ENCODE measurements around the gene UBLCP1. TPM values are rescaled to one million over a fixed set of nuclear protein-coding genes. Genes with fewer than 3 reads are reported as not detected.

UBLCP1 gene
- total RNA-seq, 3 donors from 2014 or later (not counting 1 experiment from before 2014, with no cell fraction given) = 30.0 to 37.9 (median 32.1) TPM

DNA sequence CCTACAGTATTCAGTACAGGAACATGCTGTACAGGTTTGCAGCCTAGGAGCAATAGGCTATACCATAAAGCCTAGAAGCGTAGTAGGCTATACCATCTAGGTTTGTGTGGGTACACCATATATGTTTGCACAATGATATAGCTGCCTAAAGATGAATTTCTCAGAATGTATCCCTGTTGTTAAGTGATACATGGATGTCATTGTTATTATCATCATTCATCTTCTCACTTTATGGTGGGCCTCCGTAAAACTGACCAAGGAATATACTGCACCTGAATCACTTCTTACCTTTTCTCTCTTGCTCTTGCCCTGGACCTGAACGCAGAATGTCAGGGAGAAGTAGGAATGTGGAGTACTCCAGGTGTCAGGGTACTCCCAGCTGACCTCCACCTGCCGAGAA lies 55.4 kb downstream of the UBLCP1 start:
- no peaks in the 10 kb centered on the region for H3K9me3 Mint-ChIP-seq
- Histone ChIP-seq H3K27me3 (ENCODE audit: control insufficient read depth, insufficient read depth, low read length) (no peaks in the 10 kb centered on the region), H3K9me3 (ENCODE audit: control insufficient read depth, insufficient read depth, low read length) (no peaks in the 10 kb centered on the region), H3K4me3 (ENCODE audit: low read length) (no peak overlapping the region), H3K36me3 (ENCODE audit: control insufficient read depth, insufficient read depth, low read length) (no peaks in the 10 kb centered on the region), H3K4me1 (ENCODE audit: control insufficient read depth, insufficient read depth, low read length) (no peaks in the 10 kb centered on the region), H3K27ac (ENCODE audit: low read length) (no peak overlapping the region)
- no peaks in the 10 kb centered on the region for H3K36me3 Mint-ChIP-seq
- no peak for DNase-seq
- WGBS (ENCODE audit: insufficient coverage) = 75% methylated on average over 3 of the region's 4 CpGs
- ATAC-seq = no peak
- H3K27ac Mint-ChIP-seq = no peak overlapping the region
- TF ChIP-seq CTCF (IDR thresholded peaks at IDR 0.05) = no peak
- H3K4me3 Mint-ChIP-seq = no peak overlapping the region
- no peaks in the 10 kb centered on the region for H3K4me1 Mint-ChIP-seq
- intact Hi-C loops (cut with micrococcal nuclease) = no loop called here
- H3K27me3 Mint-ChIP-seq (ENCODE audit: low read depth in 2 of 2) = peaks cover 2 to 23% of the 10 kb centered on the region in 2 donors

DNA sequence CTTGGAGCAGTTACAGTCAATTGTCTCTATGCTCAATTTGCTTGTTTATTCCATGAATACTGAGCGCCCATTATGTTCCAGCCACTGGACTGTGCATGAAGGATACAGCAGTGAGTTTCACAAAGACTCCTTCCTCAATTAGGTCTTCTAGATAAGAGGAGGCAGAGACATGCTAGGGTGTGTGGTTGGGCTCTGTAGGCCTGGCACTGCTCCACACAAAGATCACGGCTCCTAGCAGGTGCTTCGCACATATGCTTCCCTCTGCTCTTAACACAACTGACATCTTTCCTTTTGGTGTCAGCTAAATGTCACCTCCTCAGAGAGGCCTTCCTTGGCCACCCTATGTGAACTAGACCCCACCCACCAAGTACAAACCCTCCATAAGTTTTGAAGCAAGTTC lies 56.3 kb downstream of the UBLCP1 start:
- no peak overlapping the region for H3K4me3 Mint-ChIP-seq
- DNase-seq (no peak), ATAC-seq (no peak)
- H3K27me3 ChIP-seq (ENCODE audit: control insufficient read depth, insufficient read depth, low read length) = no peaks in the 10 kb centered on the region
- intact Hi-C loops (cut with micrococcal nuclease) = no loop called here
- WGBS (ENCODE audit: insufficient coverage) = 65% methylated on average over 3 of the region's 3 CpGs
- no peak overlapping the region for H3K4me3 ChIP-seq (ENCODE audit: low read length)
- no peaks in the 10 kb centered on the region for H3K9me3 Mint-ChIP-seq
- H3K27ac ChIP-seq (ENCODE audit: low read length) = no peak overlapping the region
- no peak overlapping the region for H3K27ac Mint-ChIP-seq
- H3K27me3 Mint-ChIP-seq (ENCODE audit: low read depth in 2 of 2) = peaks cover 0 to 17% of the 10 kb centered on the region in 2 donors
- no peaks in the 10 kb centered on the region for H3K9me3 ChIP-seq (ENCODE audit: control insufficient read depth, insufficient read depth, low read length)
- H3K4me1 ChIP-seq (ENCODE audit: control insufficient read depth, insufficient read depth, low read length) = no peaks in the 10 kb centered on the region
- H3K36me3 Mint-ChIP-seq = no peaks in the 10 kb centered on the region
- no peak for TF ChIP-seq CTCF (IDR thresholded peaks at IDR 0.05)
- H3K4me1 Mint-ChIP-seq = no peaks in the 10 kb centered on the region
- no peaks in the 10 kb centered on the region for H3K36me3 ChIP-seq (ENCODE audit: control insufficient read depth, insufficient read depth, low read length)

DNA sequence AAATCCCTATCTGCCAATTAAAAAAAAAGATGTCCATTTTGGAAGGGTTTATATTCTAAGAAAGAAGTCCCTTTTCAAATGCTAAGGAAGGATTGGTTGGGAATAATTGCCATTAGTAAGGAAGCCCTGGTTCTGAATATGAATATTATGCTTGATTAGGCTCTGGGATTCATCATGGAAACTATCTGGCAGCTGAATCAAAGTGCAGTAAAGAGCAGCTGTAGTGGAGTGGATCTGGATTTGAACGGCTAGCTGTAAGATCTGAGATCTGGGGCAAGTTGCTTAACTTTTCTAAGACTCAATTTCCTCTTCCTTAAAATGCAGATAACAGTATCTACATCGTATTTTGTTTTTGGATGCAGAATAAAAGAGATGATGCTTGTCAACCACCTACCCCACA lies 56.7 kb downstream of the UBLCP1 start:
- no peaks in the 10 kb centered on the region for H3K9me3 ChIP-seq (ENCODE audit: control insufficient read depth, insufficient read depth, low read length)
- Mint-ChIP-seq H3K36me3 (no peaks in the 10 kb centered on the region), H3K4me1 (no peaks in the 10 kb centered on the region), H3K27ac (no peak overlapping the region), H3K27me3 (ENCODE audit: low read depth in 2 of 2) (peaks cover 0 to 13% of the 10 kb centered on the region in 2 donors), H3K4me3 (no peak overlapping the region), H3K9me3 (no peaks in the 10 kb centered on the region)
- 79% methylated on average over 2 of the region's 2 CpGs for WGBS (ENCODE audit: insufficient coverage)
- H3K27ac ChIP-seq (ENCODE audit: low read length) = no peak overlapping the region
- intact Hi-C loops (cut with micrococcal nuclease) = no loop called here
- H3K27me3 ChIP-seq (ENCODE audit: control insufficient read depth, insufficient read depth, low read length) = no peaks in the 10 kb centered on the region
- no peaks in the 10 kb centered on the region for H3K4me1 ChIP-seq (ENCODE audit: control insufficient read depth, insufficient read depth, low read length)
- ATAC-seq (no peak), DNase-seq (no peak)
- H3K36me3 ChIP-seq (ENCODE audit: control insufficient read depth, insufficient read depth, low read length) = no peaks in the 10 kb centered on the region
- TF ChIP-seq CTCF (IDR thresholded peaks at IDR 0.05) = no peak
- H3K4me3 ChIP-seq (ENCODE audit: low read length) = no peak overlapping the region

DNA sequence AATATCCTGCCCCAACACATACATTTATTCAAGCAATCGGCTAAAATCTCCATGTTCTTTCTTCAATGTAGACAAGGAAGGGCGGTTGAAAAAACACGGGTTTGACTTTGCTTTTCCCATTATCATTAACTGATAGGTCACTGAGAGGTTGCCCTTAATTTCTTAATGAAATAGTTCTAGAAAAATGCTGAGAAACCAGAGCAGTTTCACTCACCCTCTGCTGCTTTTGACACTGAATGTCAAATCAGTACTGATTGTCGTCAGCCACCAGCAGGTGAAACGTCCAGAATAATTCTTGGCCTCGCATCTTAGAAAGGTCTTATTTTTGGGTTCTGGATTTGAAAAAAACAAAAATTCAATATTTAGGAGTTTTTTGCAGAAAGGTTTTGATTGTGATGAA lies 59.1 kb downstream of the UBLCP1 start:
- H3K9me3 ChIP-seq (ENCODE audit: control insufficient read depth, insufficient read depth, low read length) = no peaks in the 10 kb centered on the region
- H3K4me1 Mint-ChIP-seq = no peaks in the 10 kb centered on the region
- no peak overlapping the region for H3K4me3 ChIP-seq (ENCODE audit: low read length)
- intact Hi-C loops (cut with micrococcal nuclease) = no loop called here
- TF ChIP-seq CTCF (IDR thresholded peaks at IDR 0.05) = no peak
- WGBS (ENCODE audit: insufficient coverage) = 86% methylated on average over 5 of the region's 6 CpGs
- H3K9me3 Mint-ChIP-seq = no peaks in the 10 kb centered on the region
- ATAC-seq (no peak), DNase-seq (no peak)
- H3K4me1 ChIP-seq (ENCODE audit: control insufficient read depth, insufficient read depth, low read length) = no peaks in the 10 kb centered on the region
- no peaks in the 10 kb centered on the region for H3K36me3 ChIP-seq (ENCODE audit: control insufficient read depth, insufficient read depth, low read length)
- H3K27ac ChIP-seq (ENCODE audit: low read length) = no peak overlapping the region
- peaks cover 2 to 18% of the 10 kb centered on the region in 2 donors for H3K27me3 Mint-ChIP-seq (ENCODE audit: low read depth in 2 of 2)
- H3K27ac Mint-ChIP-seq = no peak overlapping the region
- H3K36me3 Mint-ChIP-seq = no peaks in the 10 kb centered on the region
- H3K27me3 ChIP-seq (ENCODE audit: control insufficient read depth, insufficient read depth, low read length) = no peaks in the 10 kb centered on the region
- no peak overlapping the region for H3K4me3 Mint-ChIP-seq
